ENCODE data around the gene CCAR1.
"Not testable (repeated sequence)": the region's sequence is repeated elsewhere in the genome, so short reads cannot be mapped to it uniquely, and the experiment has no call there.

Gene CCAR1

GRCh38 chr10:68831961-68832455 is 111.0 kb downstream of the CCAR1 start:
- DNase-seq (ENCODE audit: low spot score in 2 of 2) (no peak), ATAC-seq (no peak)
- no peak overlapping the region for H3K27ac Mint-ChIP-seq
- no peaks in the 10 kb centered on the region for H3K9me3 Mint-ChIP-seq
- no peaks in the 10 kb centered on the region for H3K4me1 Mint-ChIP-seq
- no peak overlapping the region for H3K4me3 Mint-ChIP-seq
- no peaks in the 10 kb centered on the region for H3K36me3 Mint-ChIP-seq

- DNase-seq (ENCODE audit: low spot score in 2 of 2), result no peak
- Mint-ChIP-seq H3K36me3 (no peaks in the 10 kb centered on the region), H3K9me3 (no peaks in the 10 kb centered on the region), H3K4me3 (no peak overlapping the region), H3K27ac (no peak overlapping the region), H3K4me1 (no peaks in the 10 kb centered on the region)
- ATAC-seq, result no peak
Observed at GRCh38 chr10:68832601-68833000, 111.6 kb downstream of the CCAR1 start.

GRCh38 chr10:68837626-68838322 is 116.7 kb downstream of the CCAR1 start:
- H3K36me3 Mint-ChIP-seq, result no peaks in the 10 kb centered on the region

GRCh38 chr10:68840650-68841049 is 119.6 kb downstream of the CCAR1 start:
- not testable (repeated sequence) for H3K4me3 Mint-ChIP-seq, H3K4me1 Mint-ChIP-seq, ATAC-seq

More at GRCh38 chr10:68837626-68838322, 116.7 kb downstream of the CCAR1 start:
- no peak for ATAC-seq
- no peak for DNase-seq (ENCODE audit: low spot score in 2 of 2)
- H3K4me3 Mint-ChIP-seq, result no peak overlapping the region
- H3K4me1 Mint-ChIP-seq, result no peaks in the 10 kb centered on the region
- no peaks in the 10 kb centered on the region for H3K9me3 Mint-ChIP-seq
- H3K27ac Mint-ChIP-seq, result no peak overlapping the region

More at GRCh38 chr10:68840650-68841049, 119.6 kb downstream of the CCAR1 start:
- DNase-seq (ENCODE audit: low spot score in 2 of 2); H3K36me3 Mint-ChIP-seq; H3K9me3 Mint-ChIP-seq; H3K27ac Mint-ChIP-seq: not testable (repeated sequence)

Measured in stimulated activated effector memory CD8-positive, alpha-beta T cell treated with anti-CD3 and anti-CD28 coated beads, Interleukin-12 subunit alpha, Interleukin-12 subunit beta, amount 100 ng/mL, for 72 hours (primary cell).